Ishikawa (cell line): Measurements from ENCODE around the gene TMEM212.

Experiments
- CEBPB ChIP-seq: IDR thresholded peaks from 2 replicates; pipeline ENCODE4 v1.6.1; 2012
- CREB1 ChIP-seq: IDR thresholded peaks from 2 replicates; pipeline ENCODE4 v1.6.1; 2012; ENCODE audit warnings: low read depth
- EGR1 ChIP-seq: IDR thresholded peaks from 2 replicates; pipeline ENCODE4 v1.6.1; 2012
- EP300 ChIP-seq: IDR thresholded peaks from 2 replicates; pipeline ENCODE4 v1.6.1; 2012; ENCODE audit warnings: borderline replicate concordance
- FOXM1 ChIP-seq: IDR thresholded peaks from 2 replicates; pipeline ENCODE4 v1.6.1; 2012; ENCODE audit warnings: low read depth, borderline replicate concordance
- MAX ChIP-seq: IDR thresholded peaks from 2 replicates; pipeline ENCODE4 v1.6.1; 2012
- NFIC ChIP-seq: IDR thresholded peaks from 2 replicates; pipeline ENCODE4 v1.6.1; 2012
- RAD21 ChIP-seq: IDR thresholded peaks from 2 replicates; pipeline ENCODE4 v1.6.1; 2012; ENCODE audit warnings: low read depth
- REST ChIP-seq: IDR thresholded peaks from 2 replicates; pipeline ENCODE4 v1.6.1; 2012; ENCODE audit warnings: low read depth, mild to moderate bottlenecking
- TAF1 ChIP-seq: IDR thresholded peaks from 2 replicates; pipeline ENCODE4 v1.6.1; 2012; ENCODE audit warnings: low read depth, mild to moderate bottlenecking
- TCF12 ChIP-seq: IDR thresholded peaks from 2 replicates; pipeline ENCODE4 v1.6.1; 2012; ENCODE audit warnings: low read depth
- TEAD4 ChIP-seq: IDR thresholded peaks from 2 replicates; pipeline ENCODE4 v1.6.1; 2012
- YY1 ChIP-seq: IDR thresholded peaks from 2 replicates; pipeline ENCODE4 v1.6.1; 2012; ENCODE audit warnings: low read depth
- ZBTB7A ChIP-seq: IDR thresholded peaks from 2 replicates; pipeline ENCODE4 v1.6.1; 2012; ENCODE audit warnings: low read depth

GRCh38 chr3:171879472-171879871, 36.3 kb downstream of the TMEM212 start:
- TF ChIP-seq MAX: no peak
- no peak for TF ChIP-seq YY1
- TF ChIP-seq NFIC: no peak
- no peak for TF ChIP-seq TEAD4
- TF ChIP-seq REST: no peak
- no peak for TF ChIP-seq ZBTB7A
- TF ChIP-seq TCF12: no peak
- no peak for TF ChIP-seq TAF1
- TF ChIP-seq RAD21: no peak
- TF ChIP-seq EGR1: no peak
- no peak for TF ChIP-seq CREB1
- no peak for TF ChIP-seq FOXM1
- TF ChIP-seq CEBPB: no peak
- no peak for TF ChIP-seq EP300
